Fibroblast of lung (primary cell): ENCODE measurements around the gene MSANTD4. TPM values are rescaled to one million over a fixed set of nuclear protein-coding genes. Genes with fewer than 3 reads are reported as not detected.

Source experiments
- DNase-seq, 2 donors: peaks; one replicate each; pipeline versions ENCODE4 v3.0.0 to v3.0.0-alpha.2; 2010; ENCODE audit warnings: low read depth in 2 of 2
- H2AFZ ChIP-seq: 2 replicates; pipeline ENCODE4 v1.5.1; 2012; ENCODE audit warnings: low read length, control low read depth, inconsistent platforms
- H3K27ac ChIP-seq: 2 replicates; pipeline ENCODE4 v1.5.1; 2011; ENCODE audit warnings: low read length, control low read depth; ENCODE audit not compliant: insufficient read depth
- H3K27me3 ChIP-seq: 2 replicates; pipeline ENCODE4 v1.5.1; 2011; ENCODE audit warnings: mild to moderate bottlenecking, low read length; ENCODE audit not compliant: control insufficient read depth, insufficient read depth
- H3K36me3 ChIP-seq: 2 replicates; pipeline ENCODE4 v1.5.1; 2011; ENCODE audit warnings: low read length; ENCODE audit not compliant: control insufficient read depth, insufficient read depth
- H3K4me1 ChIP-seq: 2 replicates; pipeline ENCODE4 v1.5.1; 2011; ENCODE audit warnings: low read length; ENCODE audit not compliant: control insufficient read depth, insufficient read depth; ENCODE audit errors: extremely low read depth
- H3K4me2 ChIP-seq: 2 replicates; pipeline ENCODE4 v1.5.1; 2011; ENCODE audit warnings: low read length, control low read depth; ENCODE audit not compliant: insufficient read depth; ENCODE audit errors: extremely low read depth
- H3K4me3 ChIP-seq, 4 experiments: fragments of 200-600 bp in 1 of 4; sonication (generic) in 1 of 4; replicated peaks in 1 of 4; 2 replicates each; pipeline ENCODE4 v1.5.1; 2011 to 2016; ENCODE audit warnings: low read length in 4 of 4, low read depth in 3 of 4, mild to moderate bottlenecking in 3 of 4, control low read depth in 2 of 4, inconsistent platforms in 1 of 4, mixed read lengths in 1 of 4; ENCODE audit not compliant: insufficient read depth in 1 of 4; ENCODE audit errors: control extremely low read depth in 1 of 4
- H3K79me2 ChIP-seq: 2 replicates; pipeline ENCODE4 v1.5.1; 2012; ENCODE audit warnings: mild to moderate bottlenecking, low read length, inconsistent platforms; ENCODE audit not compliant: control insufficient read depth, insufficient read depth
- H3K9ac ChIP-seq: 2 replicates; pipeline ENCODE4 v1.5.1; 2011; ENCODE audit warnings: mild to moderate bottlenecking, low read length, control low read depth; ENCODE audit not compliant: insufficient read depth
- H3K9me3 ChIP-seq: 2 replicates; pipeline ENCODE4 v1.5.1; 2012; ENCODE audit warnings: low read depth, low read length; ENCODE audit not compliant: control insufficient read depth, insufficient read depth
- H4K20me1 ChIP-seq: 2 replicates; pipeline ENCODE4 v1.5.1; 2011; ENCODE audit warnings: low read length; ENCODE audit not compliant: control insufficient read depth, insufficient read depth; ENCODE audit errors: extremely low read depth
- CTCF ChIP-seq, 2 donors: IDR thresholded peaks in 1 of 2; conservative IDR thresholded peaks in 1 of 2; 1 replicate in 1 of 2; 2 replicates in 1 of 2; pipeline ENCODE4 v1.5.1; 2011 to 2012; ENCODE audit warnings: low read length in 2 of 2, control low read depth in 1 of 2, inconsistent platforms in 1 of 2, low read depth in 1 of 2, mild to moderate bottlenecking in 1 of 2
- EZH2 ChIP-seq: IDR thresholded peaks from 2 replicates; pipeline ENCODE4 v1.5.1; 2012; ENCODE audit warnings: low read length, control low read depth, mild to moderate bottlenecking; ENCODE audit errors: missing control alignments
- polyA plus RNA-seq, 2 donors: library from polyadenylated mRNA; depleted of rRNA in 1 of 2; stranded (reverse) in 1 of 2; unstranded in 1 of 2; fragments of >200 nt; gene quantifications; 2 replicates each; pipeline ENCODE4 v1.2.1, GENCODE V29; 2011 to 2012; ENCODE audit warnings: missing spikeins in 1 of 2
- total RNA-seq: library from RNA; depleted of rRNA; stranded (reverse); fragments of >200 nt; gene quantifications from 2 replicates; pipeline ENCODE4 v1.2.1, GENCODE V29; 2014

The MSANTD4 gene
- total and polyA plus RNA-seq, 2 donors (not counting 1 experiment from before 2014, with no cell fraction given) = 21.3 to 57.6 TPM

DNA sequence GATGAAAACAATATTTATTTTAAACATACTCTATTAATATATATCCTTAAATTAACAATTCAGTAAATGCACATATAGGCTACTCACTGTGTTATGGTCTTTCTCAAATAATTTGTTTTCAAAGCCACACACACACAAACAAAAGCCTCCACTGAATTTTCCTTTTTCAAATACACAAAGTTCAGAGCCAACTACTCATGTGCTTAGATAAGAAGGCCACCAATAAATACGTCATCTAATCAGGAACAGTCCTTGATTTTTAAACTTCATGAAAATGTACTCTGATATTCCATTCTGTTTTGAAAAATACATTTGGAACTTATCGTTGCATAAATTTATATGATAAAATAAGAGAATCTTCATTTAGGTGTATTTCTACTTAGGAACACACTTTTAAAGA lies 29.1 kb upstream of the MSANTD4 start:
- no peaks in the 10 kb centered on the region for H3K27me3 ChIP-seq
- H3K9ac ChIP-seq = no peak overlapping the region
- TF ChIP-seq EZH2 (no peak), CTCF (conservative IDR thresholded peaks at IDR 0.05 in 1 of 2, IDR thresholded peaks at IDR 0.05 in 1 of 2; ENCODE audit: low read depth in 1 of 2, low read length in 2 of 2) (no peak)

DNA sequence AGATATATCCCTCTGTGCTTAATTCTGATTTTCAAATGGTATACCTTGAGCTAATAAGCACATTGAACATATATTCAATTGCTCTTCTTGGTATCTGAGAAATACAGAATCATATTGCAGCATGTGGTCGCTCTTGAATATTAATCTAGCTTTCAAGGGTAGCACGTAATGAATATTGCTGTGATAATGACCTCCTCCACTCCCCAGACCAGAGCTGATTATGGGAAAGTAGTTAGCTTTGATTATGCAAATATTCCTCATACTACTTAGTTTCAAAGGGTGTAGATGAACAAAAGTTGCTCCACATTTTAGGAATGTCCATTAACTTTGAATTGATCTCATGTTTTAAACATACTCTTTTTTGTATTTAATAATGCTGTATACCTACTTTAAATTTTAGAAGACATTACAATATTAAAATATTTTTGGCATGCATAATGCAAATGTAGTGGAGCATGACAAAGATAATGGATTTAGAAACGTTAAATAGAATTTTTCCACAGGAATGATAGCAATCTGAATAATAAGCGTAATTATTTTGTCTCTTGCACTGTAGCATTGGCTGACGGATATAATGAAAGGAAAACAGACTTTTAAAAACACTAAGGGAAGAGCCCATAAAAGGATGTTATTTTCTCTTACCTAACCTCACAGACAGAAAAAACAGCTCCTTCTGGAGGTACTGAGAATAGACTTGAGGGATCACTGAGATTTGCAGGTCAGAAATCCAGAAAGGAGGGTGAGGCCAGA lies 27.9 kb upstream of the MSANTD4 start:
- Histone ChIP-seq H3K4me3 (no peak overlapping the region), H2AFZ (no peak overlapping the region), H3K4me1 (no peaks in the 10 kb centered on the region), H3K79me2 (no peaks in the 10 kb centered on the region), H3K9me3 (no peaks in the 10 kb centered on the region), H3K36me3 (no peaks in the 10 kb centered on the region), H4K20me1 (no peaks in the 10 kb centered on the region), H3K27me3 (no peaks in the 10 kb centered on the region), H3K27ac (no peak overlapping the region), H3K4me2 (no peak overlapping the region), H3K9ac (no peak overlapping the region)
- TF ChIP-seq EZH2 (no peak), CTCF (conservative IDR thresholded peaks at IDR 0.05 in 1 of 2, IDR thresholded peaks at IDR 0.05 in 1 of 2; ENCODE audit: low read depth in 1 of 2, low read length in 2 of 2) (no peak)
- no peak for DNase-seq

More for the DNA sequence above, 29.1 kb upstream of the MSANTD4 start:
- Histone ChIP-seq H2AFZ (no peak overlapping the region), H3K27ac (no peak overlapping the region), H3K36me3 (no peaks in the 10 kb centered on the region), H3K4me3 (no peak overlapping the region), H3K4me1 (no peaks in the 10 kb centered on the region), H4K20me1 (no peaks in the 10 kb centered on the region), H3K79me2 (no peaks in the 10 kb centered on the region), H3K9me3 (no peaks in the 10 kb centered on the region), H3K4me2 (no peak overlapping the region)
- DNase-seq = no peak

- H3K27ac ChIP-seq = no peak overlapping the region
Observed at GRCh38 chr11:106047631-106048030, 25.6 kb upstream of the MSANTD4 start.

More at GRCh38 chr11:106047631-106048030, 25.6 kb upstream of the MSANTD4 start:
- Histone ChIP-seq H3K79me2 (no peaks in the 10 kb centered on the region), H3K27me3 (no peaks in the 10 kb centered on the region), H3K36me3 (no peaks in the 10 kb centered on the region), H2AFZ (no peak overlapping the region), H4K20me1 (no peaks in the 10 kb centered on the region), H3K9me3 (no peaks in the 10 kb centered on the region), H3K4me1 (no peaks in the 10 kb centered on the region), H3K4me3 (no peak overlapping the region), H3K4me2 (no peak overlapping the region), H3K9ac (no peak overlapping the region)
- DNase-seq = no peak
- TF ChIP-seq EZH2 (no peak), CTCF (conservative IDR thresholded peaks at IDR 0.05 in 1 of 2, IDR thresholded peaks at IDR 0.05 in 1 of 2; ENCODE audit: low read depth in 1 of 2, low read length in 2 of 2) (no peak)
